GM06990 (cell line): ENCODE measurements around the gene MAP7.

Source experiments
- DNase-seq: peaks from one replicate; pipeline ENCODE4 v3.0.0-alpha.2; 2011; ENCODE audit not compliant: insufficient read length; ENCODE audit errors: extremely low read depth
- H3K27me3 ChIP-seq: replicated peaks from 2 replicates; pipeline ENCODE4 v1.6.0; 2011; ENCODE audit warnings: low read length; ENCODE audit not compliant: control insufficient read depth, insufficient read depth
- H3K36me3 ChIP-seq: 2 replicates; pipeline ENCODE4 v1.5.1; 2011; ENCODE audit warnings: low read length; ENCODE audit not compliant: control insufficient read depth, insufficient read depth
- H3K4me3 ChIP-seq: replicated peaks from 2 replicates; pipeline ENCODE4 v1.5.1; 2011; ENCODE audit warnings: low read depth, mild to moderate bottlenecking, control low read depth, low read length
- TF ChIP-seq, protein P1 (sequence below): IDR thresholded peaks from 2 replicates; pipeline ENCODE4 v1.5.1; 2011; ENCODE audit warnings: low read length, control low read depth, mild to moderate bottlenecking, inconsistent platforms; ENCODE audit not compliant: insufficient read depth, poor library complexity, severe bottlenecking

Gene MAP7

DNA sequence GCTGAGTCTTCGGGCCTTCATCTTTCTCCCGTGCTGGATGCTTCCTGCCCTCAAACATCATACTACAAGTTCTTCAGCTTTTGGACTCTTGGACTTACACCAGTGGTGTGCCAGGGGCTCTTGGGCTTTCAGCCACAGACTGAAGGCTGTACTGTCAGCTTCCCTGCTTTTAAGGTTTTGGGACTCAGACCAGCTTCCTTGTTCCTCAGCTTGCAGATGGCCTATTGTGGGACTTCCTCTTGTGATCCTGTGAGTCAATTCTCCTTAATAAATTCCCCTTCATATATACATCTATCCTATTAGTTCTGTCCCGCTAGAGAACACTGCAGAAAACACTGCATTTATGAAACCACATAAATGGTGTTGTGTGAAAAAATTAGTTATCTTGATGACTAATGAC lies 246.7 kb downstream of the MAP7 start:
- H3K27me3 ChIP-seq, result no peaks in the 10 kb centered on the region
- DNase-seq, result no peak
- TF ChIP-seq, protein P1, sequence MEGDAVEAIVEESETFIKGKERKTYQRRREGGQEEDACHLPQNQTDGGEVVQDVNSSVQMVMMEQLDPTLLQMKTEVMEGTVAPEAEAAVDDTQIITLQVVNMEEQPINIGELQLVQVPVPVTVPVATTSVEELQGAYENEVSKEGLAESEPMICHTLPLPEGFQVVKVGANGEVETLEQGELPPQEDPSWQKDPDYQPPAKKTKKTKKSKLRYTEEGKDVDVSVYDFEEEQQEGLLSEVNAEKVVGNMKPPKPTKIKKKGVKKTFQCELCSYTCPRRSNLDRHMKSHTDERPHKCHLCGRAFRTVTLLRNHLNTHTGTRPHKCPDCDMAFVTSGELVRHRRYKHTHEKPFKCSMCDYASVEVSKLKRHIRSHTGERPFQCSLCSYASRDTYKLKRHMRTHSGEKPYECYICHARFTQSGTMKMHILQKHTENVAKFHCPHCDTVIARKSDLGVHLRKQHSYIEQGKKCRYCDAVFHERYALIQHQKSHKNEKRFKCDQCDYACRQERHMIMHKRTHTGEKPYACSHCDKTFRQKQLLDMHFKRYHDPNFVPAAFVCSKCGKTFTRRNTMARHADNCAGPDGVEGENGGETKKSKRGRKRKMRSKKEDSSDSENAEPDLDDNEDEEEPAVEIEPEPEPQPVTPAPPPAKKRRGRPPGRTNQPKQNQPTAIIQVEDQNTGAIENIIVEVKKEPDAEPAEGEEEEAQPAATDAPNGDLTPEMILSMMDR, result no peak
- no peaks in the 10 kb centered on the region for H3K36me3 ChIP-seq
- H3K4me3 ChIP-seq, result no peak overlapping the region

DNA sequence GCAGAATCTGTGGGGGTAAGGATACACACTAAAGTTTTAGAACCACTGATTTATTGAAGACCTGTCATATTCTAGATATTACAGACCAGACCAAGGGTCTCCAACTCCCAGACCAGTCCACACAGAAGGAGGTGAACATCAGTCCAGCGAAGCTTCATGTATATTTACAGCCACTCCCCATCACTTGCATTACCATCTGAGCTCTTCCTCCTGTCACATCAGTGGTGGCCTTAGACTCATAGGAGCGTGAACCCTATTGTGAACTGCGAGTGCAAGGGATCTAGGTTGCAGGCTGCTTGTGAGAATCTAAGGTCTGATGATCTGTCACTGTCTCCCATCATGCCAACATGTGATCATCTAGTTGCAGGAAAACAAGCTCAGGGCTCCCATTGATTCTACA lies 255.6 kb downstream of the MAP7 start:
- H3K4me3 ChIP-seq, result no peak overlapping the region
- TF ChIP-seq, protein P1, result no peak
- H3K36me3 ChIP-seq, result no peaks in the 10 kb centered on the region
- H3K27me3 ChIP-seq, result no peaks in the 10 kb centered on the region
- DNase-seq, result no peak
